Stimulated activated CD8-positive, alpha-beta memory T cell treated with anti-CD3 and anti-CD28 coated beads, Interleukin-15, amount 100 ng/mL, for 1 hour (primary cell): ENCODE data around the gene NUDT19.
"Not testable (repeated sequence)": the region's sequence is repeated elsewhere in the genome, so short reads cannot be mapped to it uniquely, and the experiment has no call there.

Source experiments
- DNase-seq: peaks from one replicate; pipeline ENCODE4 v3.0.0-alpha.2; 2020; ENCODE audit warnings: low read depth

Gene NUDT19

DNA sequence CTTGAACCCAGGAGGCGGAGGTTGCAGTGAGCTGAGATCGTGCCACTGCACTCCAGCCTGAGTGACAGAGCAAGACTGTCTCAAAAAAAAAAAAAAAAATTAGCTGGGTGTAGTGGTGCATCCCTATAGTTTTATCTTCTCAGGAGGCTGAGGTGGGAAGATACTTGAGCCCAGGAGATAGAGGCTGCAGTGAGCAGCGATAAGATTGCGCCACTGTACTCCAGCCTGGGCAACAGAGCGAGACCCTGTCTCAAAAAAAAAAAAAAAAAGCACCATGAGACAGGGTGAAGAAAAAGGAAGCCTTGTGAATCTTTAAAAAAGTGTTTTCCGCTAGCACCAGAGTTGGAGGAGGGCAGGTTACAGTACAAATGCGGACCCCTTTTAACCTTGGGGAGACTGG lies 24.6 kb downstream of the NUDT19 start:
- not testable (repeated sequence) for DNase-seq

DNA sequence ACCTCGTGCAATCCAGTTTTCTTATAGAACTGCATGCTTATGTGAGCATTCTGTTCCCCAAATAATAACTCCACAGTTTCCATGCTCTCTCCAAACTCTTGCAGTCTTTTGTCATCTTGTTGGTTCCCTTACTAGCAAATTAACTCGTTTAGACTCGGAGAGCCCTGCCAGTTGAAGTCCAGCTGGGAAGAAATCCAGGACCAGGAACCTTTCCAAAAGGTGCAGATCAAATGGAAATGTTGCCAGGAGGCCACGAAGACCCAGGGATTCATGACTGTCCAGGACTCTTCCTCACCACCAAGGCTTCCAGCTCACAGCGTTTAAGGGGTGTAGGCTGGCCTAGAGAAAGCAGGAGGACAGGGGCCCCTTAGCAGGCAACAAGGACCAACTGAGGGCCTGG lies 25.9 kb downstream of the NUDT19 start:
- no peak for DNase-seq

DNA sequence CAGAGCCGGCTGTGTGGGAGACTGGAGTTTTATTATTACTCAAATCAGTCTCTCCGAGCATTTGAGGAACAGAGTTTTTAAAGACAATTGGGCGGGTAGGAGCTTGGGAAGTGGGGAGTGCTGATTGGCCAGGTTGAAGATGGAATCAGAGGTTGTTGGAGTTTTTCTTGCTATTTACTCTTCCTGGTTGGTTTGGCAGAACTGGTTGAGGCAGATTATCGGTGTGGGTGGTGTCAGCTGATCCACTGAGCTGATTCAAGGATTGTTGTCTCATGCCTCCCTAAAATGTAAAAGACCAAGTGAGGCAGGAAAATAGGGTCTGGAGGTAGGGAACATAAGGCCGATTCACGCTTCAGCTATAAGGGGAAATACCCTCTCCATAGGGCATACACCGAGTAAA lies 26.7 kb downstream of the NUDT19 start:
- no peak for DNase-seq

DNA sequence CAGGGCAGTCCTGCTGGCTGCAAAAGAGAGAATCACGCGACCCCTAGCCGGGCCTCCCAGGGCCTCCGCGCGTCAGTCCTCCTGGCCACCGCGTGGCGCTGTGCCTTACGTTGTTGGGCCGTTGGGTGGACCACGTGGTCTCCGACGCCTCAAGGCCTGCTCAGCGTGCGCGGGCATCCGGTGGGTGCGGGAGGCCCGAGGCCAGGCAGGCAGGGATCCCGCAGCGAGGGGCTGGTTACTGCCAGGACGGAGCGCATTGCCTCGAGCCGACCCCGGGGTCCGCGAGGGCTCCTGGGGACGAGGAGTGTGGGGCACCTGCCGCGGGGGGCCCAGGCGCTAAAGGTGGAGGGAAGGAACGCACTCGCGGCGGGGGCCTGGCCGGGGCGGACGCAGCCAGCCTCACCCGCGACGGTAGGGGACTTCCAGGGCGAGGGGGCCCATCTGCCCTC lies 28.0 kb downstream of the NUDT19 start, which contains the start of gene TDRD12:
TSS of gene TDRD12 (plus strand) at position 157 of the 449 bp plus-strand sequence. CDS start 306 bp downstream, outside the sequence.
- DNase-seq, result no peak

DNA sequence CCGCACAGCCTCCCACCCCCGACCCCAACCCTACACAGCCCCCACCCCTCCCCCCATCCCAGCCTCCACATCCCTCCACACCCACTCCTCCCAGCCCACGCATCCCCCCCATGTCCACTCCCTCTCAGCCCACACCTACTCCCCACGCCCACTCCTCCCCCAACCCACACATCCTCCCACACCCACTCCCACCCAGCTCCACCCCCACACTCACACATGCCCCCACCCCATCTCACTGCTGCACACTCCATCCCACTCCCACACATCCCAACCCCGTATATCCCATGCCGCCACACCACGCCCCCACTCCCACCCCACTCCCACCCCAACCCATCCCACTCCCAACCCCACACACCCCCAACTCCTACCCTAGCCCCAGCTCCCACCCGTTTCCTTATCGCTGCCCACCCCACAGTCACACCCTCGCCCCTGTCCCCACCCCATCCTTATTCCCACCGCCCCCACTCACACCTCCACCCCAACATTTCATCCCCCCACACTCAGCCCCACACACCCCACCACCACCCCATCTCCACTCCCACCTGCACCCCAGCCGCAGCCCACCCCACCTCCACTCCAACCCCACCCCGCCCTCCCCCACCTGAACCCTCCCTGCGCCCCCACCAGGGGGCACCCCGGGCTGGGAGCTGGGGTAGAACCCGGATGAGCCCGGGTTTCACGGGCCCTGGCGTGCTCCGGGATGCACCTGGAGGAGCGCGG lies 28.8 kb downstream of the NUDT19 start:
- no peak for DNase-seq

DNA sequence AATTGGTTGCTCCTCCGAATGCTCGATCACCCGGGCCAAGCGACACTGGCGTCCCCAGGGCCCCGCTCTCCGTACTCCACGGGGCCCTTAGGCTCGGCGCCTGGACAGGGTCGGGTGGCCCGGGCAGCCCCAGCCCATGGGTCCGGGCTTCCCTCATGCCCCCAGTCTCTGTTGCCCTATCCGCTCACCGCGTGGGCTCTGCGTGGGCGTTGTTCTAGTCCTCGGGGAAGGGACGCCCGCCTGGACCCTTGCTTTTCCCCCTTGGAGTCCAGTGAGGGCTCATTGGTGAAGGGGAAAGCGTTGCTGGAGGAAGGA lies 29.3 kb downstream of the NUDT19 start:
- no peak for DNase-seq

DNA sequence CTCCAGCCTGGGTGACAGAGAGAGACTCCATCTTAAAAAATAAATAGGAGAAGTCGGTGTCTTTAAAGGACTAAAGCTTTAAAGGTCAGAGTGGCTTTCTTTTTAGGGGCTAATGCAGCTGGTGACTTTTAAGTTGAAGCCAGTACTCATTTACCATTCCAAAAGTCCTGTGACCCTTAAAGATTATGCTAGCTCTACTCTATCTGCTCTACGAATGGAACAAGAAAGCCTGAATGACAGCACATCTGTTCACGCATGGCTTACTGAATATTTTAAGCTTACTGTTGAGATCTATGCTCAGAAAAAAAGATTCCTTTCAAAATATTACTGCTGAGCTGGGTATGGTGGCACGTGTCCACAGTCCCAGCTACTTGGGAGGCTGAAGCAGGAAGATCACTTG lies 44.3 kb downstream of the NUDT19 start:
- no peak for DNase-seq

DNA sequence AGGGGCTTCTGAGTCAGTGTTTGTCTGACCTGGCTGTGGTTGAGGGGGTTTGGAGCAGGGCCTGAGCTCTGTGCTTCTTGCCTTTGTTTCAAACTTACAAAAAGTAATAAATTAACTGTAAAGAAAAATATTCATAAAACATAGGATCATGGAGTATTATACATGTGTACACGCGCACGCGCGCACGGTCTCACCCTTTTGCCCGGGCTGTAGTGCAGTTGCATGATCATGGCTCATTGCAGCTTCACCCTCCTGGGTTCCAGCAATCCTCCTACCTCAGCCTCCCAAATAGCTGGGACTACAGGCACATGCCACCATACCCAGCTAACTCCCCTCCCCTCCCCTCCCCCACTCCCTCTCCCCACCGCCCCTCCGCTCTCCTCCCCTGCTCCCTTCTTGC lies 51.4 kb downstream of the NUDT19 start:
- DNase-seq, result no peak

DNA sequence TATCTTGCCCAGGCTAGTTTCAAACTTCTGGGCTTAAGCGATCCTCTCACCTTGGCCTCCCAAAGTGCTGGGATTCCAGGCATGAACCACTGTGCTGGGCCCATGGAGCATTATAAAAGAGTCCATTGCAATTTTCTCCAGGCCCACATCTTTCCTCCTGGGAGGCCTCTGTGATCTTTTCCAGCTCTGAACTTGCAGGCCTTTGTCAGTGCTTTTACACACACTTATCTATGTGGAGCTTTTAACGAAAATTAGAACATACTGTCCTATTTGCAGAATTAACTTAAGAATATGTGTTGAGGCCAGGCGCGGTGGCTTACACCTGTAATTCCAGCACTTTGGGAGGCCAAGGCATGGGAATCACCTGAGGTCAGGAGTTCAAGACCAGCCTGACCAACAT lies 51.8 kb downstream of the NUDT19 start:
- no peak for DNase-seq

DNA sequence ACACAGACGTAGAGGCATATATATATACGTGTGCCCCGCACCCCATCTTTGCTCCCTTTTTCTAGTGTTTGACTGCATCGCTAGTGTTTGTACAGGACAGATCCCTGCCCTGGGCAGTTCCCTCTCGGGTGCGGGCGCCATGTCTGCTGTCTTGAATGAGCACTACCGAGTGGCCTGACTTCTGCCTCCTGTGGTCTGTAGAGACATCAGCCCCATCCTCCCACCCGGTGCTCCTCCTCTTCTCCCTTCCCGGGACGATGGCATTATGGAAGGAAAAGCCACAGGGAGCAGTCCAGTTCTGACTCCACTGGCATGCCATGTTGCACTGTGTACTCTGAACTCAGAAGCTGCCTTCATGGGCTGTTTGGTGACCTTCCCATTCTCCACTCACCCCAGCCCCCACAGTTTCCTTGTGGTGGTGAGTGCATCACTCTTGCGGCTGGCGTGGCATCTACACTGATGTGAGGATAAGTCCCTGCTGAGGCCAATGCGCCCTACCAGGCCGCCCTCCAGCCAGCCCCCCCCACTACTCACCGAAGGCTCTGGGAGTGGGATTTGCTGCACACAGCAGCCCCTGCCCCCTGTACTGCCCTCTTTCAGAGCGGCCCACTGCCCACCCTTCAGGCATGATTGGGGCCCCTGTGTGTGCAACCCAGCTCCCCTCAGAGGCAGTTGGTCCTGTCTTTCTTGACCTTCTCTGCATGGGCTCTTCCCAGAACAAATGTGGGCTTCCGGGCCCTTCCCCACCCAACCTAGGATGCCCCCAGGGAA lies 53.1 kb downstream of the NUDT19 start:
- DNase-seq, result no peak

DNA sequence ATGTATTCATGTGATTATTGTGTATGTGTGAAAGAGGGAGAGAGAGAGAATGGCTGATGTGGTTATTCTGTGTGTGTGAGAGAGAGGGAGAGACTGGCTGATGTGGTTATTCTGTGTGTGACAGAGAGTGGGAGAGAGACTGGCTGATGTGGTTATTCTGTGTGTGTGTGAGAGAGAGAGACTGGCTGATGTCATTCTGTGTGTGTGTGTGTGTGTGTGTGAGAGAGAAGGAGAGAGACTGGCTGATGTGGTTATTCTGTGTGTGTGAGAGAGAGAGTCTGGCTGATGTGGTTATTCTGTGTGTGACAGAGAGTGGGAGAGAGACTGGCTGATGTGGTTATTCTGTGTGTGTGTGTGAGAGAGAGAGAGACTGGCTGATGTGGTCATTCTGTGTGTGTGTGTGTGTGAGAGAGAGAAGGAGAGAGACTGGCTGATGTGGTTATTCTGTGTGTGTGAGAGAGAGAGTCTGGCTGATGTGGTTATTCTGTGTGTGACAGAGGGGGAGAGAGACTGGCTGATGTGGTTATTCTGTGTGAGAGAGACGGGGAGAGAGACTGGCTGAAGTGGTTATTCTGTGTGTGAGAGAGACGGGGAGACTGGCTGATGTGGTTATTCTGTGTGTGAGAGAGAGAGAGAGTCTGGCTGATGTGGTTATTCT lies 54.1 kb downstream of the NUDT19 start:
- DNase-seq, result not testable (repeated sequence)

DNA sequence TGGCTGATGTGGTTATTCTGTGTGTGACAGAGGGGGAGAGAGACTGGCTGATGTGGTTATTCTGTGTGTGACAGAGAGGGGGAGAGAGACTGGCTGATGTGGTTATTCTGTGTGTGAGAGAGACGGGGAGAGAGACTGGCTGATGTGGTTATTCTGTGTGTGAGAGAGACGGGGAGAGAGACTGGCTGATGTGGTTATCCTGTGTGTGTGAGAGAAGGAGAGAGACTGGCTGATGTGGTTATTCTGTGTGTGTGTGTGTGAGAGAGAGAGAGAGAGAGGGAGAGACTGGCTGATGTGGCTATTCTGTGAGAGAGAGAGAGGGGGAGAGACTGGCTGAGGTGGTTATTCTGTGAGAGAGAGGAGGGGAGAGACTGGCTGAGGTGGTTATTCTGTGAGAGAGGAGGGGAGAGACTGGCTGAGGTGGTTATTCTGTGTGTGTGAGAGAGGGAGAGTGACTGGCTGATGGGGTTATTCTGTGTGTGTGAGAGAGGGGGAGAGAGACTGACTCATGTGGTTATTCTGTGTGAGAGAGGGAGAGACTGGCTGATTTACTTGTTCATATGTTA lies 55.1 kb downstream of the NUDT19 start:
- not testable (repeated sequence) for DNase-seq

DNA sequence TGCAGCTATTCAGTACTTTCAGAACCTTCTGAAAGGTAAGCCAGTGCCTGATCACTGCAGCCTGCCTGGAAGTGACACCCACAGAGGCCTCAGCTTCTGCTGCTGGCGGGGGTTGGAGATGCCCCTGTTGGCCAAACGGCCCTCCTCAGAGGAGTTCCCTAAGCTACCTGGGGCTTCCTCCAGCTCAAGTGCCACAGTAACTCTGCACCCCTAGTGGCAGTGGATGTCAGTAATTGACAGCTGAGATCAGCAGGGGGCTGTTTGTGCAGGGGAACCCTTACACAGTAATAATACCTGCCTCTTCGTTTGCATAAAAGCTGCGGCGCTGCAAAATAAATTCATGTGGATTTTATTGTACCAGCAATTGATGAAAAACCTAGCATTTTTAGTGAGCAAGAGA lies 56.9 kb downstream of the NUDT19 start:
- no peak for DNase-seq

DNA sequence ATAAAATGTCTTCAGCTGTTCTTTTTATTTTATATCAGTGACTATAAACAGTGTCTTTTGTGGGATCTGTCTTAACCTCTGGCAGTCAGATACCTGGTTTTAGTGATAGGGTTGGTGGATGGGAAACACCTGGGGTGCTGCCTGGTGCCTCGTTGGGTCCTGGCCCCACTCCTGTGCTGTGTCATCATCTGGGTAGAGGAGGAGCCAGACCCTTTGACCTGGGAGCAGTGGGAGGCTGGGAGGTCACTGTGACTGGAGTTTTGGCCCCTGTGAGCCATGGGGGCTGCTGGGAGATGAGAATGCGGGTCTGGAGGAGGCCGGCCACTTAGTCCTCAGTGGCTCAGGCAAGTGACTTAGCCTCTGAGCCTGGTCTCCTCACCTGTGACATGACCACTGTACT lies 57.3 kb downstream of the NUDT19 start:
- no peak for DNase-seq

DNA sequence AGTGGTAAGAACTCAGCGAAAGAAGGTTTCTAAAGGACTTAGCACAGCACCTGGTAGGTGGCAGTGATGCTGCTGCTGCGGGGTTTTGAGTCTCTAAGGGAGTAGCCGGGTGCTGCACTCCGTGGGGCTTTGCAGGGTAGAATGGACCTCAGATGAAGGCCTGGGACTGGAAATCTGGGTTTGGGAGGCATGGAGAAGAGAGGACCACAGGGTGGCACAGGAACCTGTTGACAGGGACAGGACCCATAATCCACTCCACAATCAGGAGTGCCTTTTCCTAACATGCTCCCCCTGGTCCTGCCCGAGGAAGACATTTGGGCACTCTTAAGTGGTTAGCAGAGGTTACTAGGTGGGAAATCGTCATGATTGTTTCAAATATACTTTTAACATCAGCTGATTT lies 57.7 kb downstream of the NUDT19 start:
- no peak for DNase-seq

DNA sequence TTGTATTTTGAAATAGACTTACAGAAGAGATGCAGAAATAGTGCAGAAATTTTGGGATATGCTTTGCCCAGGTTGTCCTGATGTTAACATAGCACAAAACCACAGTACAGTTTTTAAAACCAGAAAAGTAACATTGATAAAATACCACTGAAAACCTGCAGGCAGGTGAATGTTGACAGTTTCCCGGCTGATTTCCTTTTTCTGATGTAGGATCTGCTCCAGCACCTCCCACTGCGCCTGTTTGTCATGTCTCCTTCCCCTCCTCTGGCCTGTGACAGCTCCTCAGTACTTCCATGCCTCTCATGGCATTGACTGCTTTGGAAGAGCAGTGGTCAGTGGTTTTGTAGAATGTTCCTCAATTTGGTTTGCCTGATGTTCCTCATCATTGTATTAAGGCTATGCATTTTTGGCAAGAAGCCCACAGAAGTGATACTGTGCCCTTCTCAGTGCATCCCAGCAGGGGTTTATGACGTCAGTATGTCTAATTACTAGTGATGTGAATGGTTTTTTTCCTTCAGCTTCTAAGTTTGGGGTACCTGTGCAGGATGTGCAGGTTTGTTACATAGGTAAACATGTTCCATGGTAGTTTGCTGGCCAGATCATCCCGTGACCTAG lies 58.9 kb downstream of the NUDT19 start:
- DNase-seq, result no peak

DNA sequence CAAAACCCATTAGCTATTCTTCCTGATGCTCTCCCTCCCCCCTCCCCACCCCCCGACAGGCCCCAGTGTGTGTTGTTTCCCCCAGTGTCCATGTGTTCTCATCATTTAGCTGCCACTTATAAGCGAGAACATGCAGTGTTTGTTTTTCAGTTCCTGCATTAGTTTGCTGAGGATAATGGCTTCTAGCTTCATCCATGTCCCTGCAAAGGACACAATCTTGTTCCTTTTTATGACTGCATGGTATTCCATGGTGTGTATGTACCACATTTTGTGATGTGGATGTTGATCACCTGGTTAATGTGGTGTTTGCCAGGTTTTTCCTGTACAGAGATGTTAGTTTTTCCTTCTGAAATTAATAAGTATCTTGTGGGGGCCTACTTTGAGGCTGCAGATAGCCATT lies 59.4 kb downstream of the NUDT19 start:
- DNase-seq, result no peak

DNA sequence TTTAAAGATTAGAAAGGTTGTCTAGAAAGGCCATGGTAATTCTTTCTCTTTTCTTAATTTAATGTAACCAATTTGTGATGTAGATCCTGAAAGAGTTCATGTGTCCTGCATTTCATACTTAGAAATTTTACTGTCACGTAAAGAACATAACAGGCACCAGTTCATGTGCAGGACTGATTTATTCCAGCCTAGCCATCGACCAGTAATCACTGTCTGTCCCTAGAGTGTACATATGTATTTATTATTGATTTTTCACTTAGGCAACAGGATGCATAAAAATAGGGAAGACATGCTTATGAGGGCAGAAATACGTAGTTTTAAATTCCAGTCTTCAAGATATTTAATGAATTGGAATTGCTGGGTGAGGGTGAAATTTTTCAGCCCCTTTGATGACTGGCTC lies 65.6 kb downstream of the NUDT19 start:
- DNase-seq, result no peak
